Adrenal gland (tissue), 12 donors: Measurements from ENCODE around the gene TPX2. TPM values are rescaled to one million over a fixed set of nuclear protein-coding genes. Genes with fewer than 3 reads are reported as not detected.

ENCODE experiments used
- DNase-seq, 7 donors: peaks; one replicate each; pipeline ENCODE4 v3.0.0-alpha.2; 2019 to 2020
- H3K27ac ChIP-seq, 5 donors: fragments of 200-600 bp; sonication (generic) in 4 of 5; 1 replicate in 3 of 5; 2 replicates in 2 of 5; pipeline versions ENCODE4 v1.5.1 to v1.8.0; 2016 to 2020; ENCODE audit warnings: mild to moderate bottlenecking in 1 of 5
- H3K27me3 ChIP-seq: fragments of 200-600 bp; 2 replicates; pipeline ENCODE4 v1.8.0; 2021
- H3K36me3 ChIP-seq, 2 donors: fragments of 200-600 bp; replicated peaks in 1 of 2; 1 replicate in 1 of 2; 2 replicates in 1 of 2; pipeline versions ENCODE4 v1.5.1 to v1.8.0; 2018 to 2022
- H3K4me1 ChIP-seq, 2 donors: fragments of 200-600 bp; replicated peaks in 1 of 2; 1 replicate in 1 of 2; 2 replicates in 1 of 2; pipeline versions ENCODE4 v1.5.1 to v1.8.0; 2018 to 2021
- H3K4me3 ChIP-seq, 4 donors: fragments of 200-600 bp; sonication (generic) in 3 of 4; one replicate each; pipeline ENCODE4 v1.5.1; 2016 to 2018
- H3K9me3 ChIP-seq, 3 donors: fragments of 200-600 bp; sonication (generic) in 1 of 3; replicated peaks in 1 of 3; 1 replicate in 2 of 3; 2 replicates in 1 of 3; pipeline versions ENCODE4 v1.5.1 to v1.8.0; 2016 to 2021
- POLR2A ChIP-seq, 2 donors: fragments of 450-650 bp; IDR thresholded peaks; one replicate each; pipeline ENCODE4 v1.6.1; 2017; ENCODE audit warnings: antibody characterized with exemption in 2 of 2, mild to moderate bottlenecking in 2 of 2, moderate library complexity in 1 of 2
- whole genome bisulfite sequencing, 4 donors: extraction: QIAGEN DNeasy Blood & Tissue Kit in 2 of 4; methylation state at CpG; one replicate each; pipeline versions ENCODE4 v1.1.5 to v1.1.7; 2013 to 2017; 5-methylcytosine and 5-hydroxymethylcytosine counted together
- intact Hi-C, 2 donors: fragments of 100-400 bp; cut with DNase I; formaldehyde crosslinking; loops; one replicate each; pipeline versions ENCODE4 v1.14.1 to v1.15.0; 2022 to 2023
- polyA plus RNA-seq, 3 donors: library from polyadenylated mRNA; stranded (reverse); fragments of 200-250 nt in 2 of 3; fragments of 350-450 nt in 1 of 3; fragmentation: Illumina TruSeq in 1 of 3; extraction: RNeasy Lipid Tissue Mini Kit (QIAGEN cat#74804) in 1 of 3; gene quantifications; one replicate each; pipeline ENCODE4 v1.2.3, GENCODE V29; 2013 to 2014
- total RNA-seq, 9 donors: library from RNA; depleted of rRNA in 4 of 9; stranded (reverse); fragments of >200 nt in 4 of 9; fragments of 120-200 nt in 1 of 9; fragmentation: NEBNext Ultra II Directional in 1 of 9; extraction: Animal tissue kit (Norgen Biotek cat#: 25700) in 1 of 9; gene quantifications; one replicate each; pipeline versions ENCODE4 v1.1.0 to v1.2.4, GENCODE V29; 2013 to 2023
- TF ChIP-seq, protein P1 (sequence below), 6 experiments: fragments of 450-650 bp in 4 of 6; fragments of 200-600 bp in 2 of 6; sonication (generic) in 1 of 6; IDR thresholded peaks; 1 replicate in 5 of 6; 2 replicates in 1 of 6; pipeline versions ENCODE4 v1.5.1 to v1.8.0; 2016 to 2021; ENCODE audit warnings: antibody characterized with exemption in 6 of 6, mild to moderate bottlenecking in 2 of 6, moderate library complexity in 1 of 6
- donor health status: healthy with polysubstance abuse.
- donor health status: Bipolar disorder and iron deficiency.
- donor health status: DM: yes; HTN: yes; CAD: no.
- donor health status: DM: no; HTN: no; CAD: no.
- donor health status: DM: no; HTN: no; CAD: no.
- donor health status: DM: yes; HTN: yes; CAD: no.

TPX2 gene
- total and polyA plus RNA-seq, 12 donors = 0.40 to 22.6 (median 2.5) TPM

DNA sequence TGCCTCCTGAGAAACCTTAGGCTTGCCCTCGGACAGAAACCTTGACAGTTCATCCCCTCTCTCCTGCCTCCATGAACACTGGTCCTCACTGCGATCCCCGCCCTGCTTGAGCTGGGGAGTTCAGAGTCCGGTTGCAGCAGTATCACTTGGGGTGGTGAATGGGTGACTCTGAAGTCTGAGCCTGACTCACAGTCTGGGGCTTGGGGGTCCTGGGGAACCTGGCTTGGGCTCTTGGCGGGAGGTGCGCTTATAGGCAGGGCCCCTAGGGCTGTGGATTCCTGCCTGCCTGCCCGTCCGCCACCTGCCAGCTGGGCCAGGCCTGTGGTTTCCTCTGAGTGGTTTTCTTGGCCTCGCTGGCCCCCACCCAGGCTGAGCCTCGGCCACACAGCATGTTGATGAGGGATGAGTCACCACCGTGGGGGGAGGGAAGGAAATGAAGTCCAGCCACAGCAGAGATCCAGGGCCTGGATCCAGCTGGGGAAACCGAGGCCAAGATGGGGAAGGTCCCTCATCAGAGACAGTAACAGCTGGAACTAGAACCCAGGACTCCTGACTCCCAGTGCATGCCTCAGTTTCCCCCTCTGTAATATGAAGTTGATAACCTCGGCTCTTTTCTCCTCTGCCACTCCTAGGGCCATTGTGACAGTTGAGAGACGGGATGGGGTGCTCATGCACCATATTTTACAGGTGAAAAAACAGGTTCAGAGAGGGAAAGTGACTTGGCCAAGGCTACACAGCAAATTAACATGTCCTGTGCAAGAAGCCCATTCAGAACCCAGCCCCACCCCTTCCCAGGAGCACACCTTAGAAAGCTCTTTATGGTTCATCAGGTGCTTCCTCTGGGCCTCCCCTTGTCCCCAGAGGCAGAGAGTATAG, 97.1 kb downstream of the TPX2 start:
- Histone ChIP-seq H3K27me3 (no peaks in the 10 kb centered on the region), H3K4me3 (no peak overlapping the region), H3K9me3 (no peaks in the 10 kb centered on the region), H3K27ac (peak overlapping the region in 1 of 5 donors; percentile 27), H3K4me1 (peaks cover 8 to 23% of the 10 kb centered on the region in 2 donors), H3K36me3 (no peaks in the 10 kb centered on the region)
- DNase-seq = peak; percentile 76 to 91 (median 89)
- TF ChIP-seq POLR2A (IDR thresholded peaks at IDR 0.05) = no peak
- TF ChIP-seq, protein P1, sequence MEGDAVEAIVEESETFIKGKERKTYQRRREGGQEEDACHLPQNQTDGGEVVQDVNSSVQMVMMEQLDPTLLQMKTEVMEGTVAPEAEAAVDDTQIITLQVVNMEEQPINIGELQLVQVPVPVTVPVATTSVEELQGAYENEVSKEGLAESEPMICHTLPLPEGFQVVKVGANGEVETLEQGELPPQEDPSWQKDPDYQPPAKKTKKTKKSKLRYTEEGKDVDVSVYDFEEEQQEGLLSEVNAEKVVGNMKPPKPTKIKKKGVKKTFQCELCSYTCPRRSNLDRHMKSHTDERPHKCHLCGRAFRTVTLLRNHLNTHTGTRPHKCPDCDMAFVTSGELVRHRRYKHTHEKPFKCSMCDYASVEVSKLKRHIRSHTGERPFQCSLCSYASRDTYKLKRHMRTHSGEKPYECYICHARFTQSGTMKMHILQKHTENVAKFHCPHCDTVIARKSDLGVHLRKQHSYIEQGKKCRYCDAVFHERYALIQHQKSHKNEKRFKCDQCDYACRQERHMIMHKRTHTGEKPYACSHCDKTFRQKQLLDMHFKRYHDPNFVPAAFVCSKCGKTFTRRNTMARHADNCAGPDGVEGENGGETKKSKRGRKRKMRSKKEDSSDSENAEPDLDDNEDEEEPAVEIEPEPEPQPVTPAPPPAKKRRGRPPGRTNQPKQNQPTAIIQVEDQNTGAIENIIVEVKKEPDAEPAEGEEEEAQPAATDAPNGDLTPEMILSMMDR (IDR thresholded peaks at IDR 0.05) = no peak
- intact Hi-C loops = no loop called here
- 32 to 43% (median 38%) methylated on average over 8 to 14 of the region's 14 CpGs for WGBS, 4 donors

DNA sequence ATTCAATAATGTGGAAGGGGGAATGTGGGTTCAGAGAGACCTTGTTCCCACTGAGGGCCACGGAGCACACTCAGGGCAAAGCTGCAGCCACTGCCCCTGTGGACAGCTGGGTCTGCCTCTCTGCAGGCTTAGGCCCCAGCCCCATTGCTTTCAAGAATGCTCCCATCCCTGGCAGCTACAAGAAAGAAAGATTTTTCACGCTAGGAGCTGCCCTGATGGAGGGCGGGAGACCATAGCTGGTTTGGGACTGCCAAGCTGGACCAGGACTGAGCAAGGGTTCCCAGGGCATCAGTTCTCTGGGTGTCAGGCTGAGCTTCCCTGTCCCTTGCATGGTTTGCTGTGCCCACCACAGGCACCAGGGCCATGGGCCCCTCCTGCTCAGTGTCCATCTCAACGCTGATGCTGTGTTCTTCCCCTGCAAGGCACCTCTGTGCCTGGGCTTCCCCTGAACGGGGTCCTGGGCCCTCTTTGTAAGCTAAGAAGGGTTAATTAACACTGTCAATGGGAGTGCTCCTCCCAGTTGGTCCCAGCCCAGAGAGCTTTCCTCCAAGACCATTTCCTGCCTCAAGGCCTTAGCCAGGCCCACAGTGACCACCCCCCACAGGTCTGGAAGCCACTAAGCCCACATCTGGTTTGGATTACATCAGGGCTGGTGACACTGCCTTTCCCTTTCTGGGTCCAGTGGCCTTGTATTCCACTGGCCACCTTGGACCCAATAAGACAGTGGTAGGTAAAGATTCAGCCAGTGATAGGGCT, 97.9 kb downstream of the TPX2 start:
- TF ChIP-seq, protein P1 (IDR thresholded peaks at IDR 0.05) = no peak
- no peak for TF ChIP-seq POLR2A (IDR thresholded peaks at IDR 0.05)
- H3K27ac ChIP-seq = peak overlapping the region in 1 of 5 donors; percentile 8
- intact Hi-C loops = no loop called here

DNA sequence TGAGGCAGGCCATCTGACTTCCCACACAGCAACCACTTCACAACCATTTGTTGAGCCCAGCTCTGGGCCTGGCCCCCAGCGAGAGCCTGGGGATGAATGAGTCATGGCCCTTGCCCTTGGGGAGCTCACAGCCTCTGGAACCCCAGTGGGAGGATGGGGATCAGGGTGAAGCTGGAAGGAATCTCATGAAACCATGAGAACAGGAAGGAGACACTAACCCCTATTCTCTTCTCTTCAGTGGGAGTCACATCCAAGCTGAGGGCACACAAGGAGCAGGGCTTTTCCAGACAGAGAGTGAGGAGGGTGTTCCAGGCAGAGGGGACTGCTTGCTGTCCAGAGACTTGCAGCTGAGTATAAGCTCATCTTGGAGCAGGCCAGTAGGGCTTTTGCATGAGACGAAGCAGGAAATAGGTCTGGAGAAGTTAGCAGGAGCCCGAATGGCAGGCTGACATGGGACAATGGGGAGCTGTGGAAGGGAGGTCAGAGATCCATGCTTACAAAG, 98.9 kb downstream of the TPX2 start:
- Histone ChIP-seq H3K27ac (peak overlapping the region in 1 of 5 donors; percentile 50), H3K27me3 (no peaks in the 10 kb centered on the region), H3K4me1 (peaks cover 8 to 23% of the 10 kb centered on the region in 2 donors), H3K36me3 (no peaks in the 10 kb centered on the region), H3K4me3 (no peak overlapping the region), H3K9me3 (no peaks in the 10 kb centered on the region)
- TF ChIP-seq, protein P1 (IDR thresholded peaks at IDR 0.05) = no peak
- no peak for TF ChIP-seq POLR2A (IDR thresholded peaks at IDR 0.05)
- whole genome bisulfite sequencing, 4 donors = 43 to 55% (median 48%) methylated on average over 3 of the region's 3 CpGs
- DNase-seq = peak in 1 of 7 donors; percentile 26
- intact Hi-C loops = no loop called here

More for the DNA sequence above, 97.9 kb downstream of the TPX2 start:
- Histone ChIP-seq H3K4me1 (peaks cover 8 to 23% of the 10 kb centered on the region in 2 donors), H3K4me3 (no peak overlapping the region), H3K9me3 (no peaks in the 10 kb centered on the region), H3K36me3 (no peaks in the 10 kb centered on the region), H3K27me3 (no peaks in the 10 kb centered on the region)
- WGBS, 4 donors = 71 to 84% (median 79%) methylated on average over 2 to 5 of the region's 5 CpGs
- no peak for DNase-seq
